HG03103 (cell line): ENCODE measurements around the gene TMEM132A.

Experiments used
- ATAC-seq: cut with Tn5 transposase; IDR thresholded peaks from one replicate; pipeline ENCODE4 v1.9.1; 2021; ENCODE audit warnings: low read depth; ENCODE audit not compliant: unreplicated experiment

TMEM132A gene

GRCh38 chr11:60934790-60935605 lies 10.7 kb downstream of the TMEM132A start:
- ATAC-seq = no peak

GRCh38 chr11:60935676-60936442 lies 11.6 kb downstream of the TMEM132A start:
- no peak for ATAC-seq

- no peak for ATAC-seq
These were observed 12.3 kb downstream of the TMEM132A start for GRCh38 chr11:60936467-60937143.

- ATAC-seq = no peak
These were observed 12.9 kb downstream of the TMEM132A start for GRCh38 chr11:60937144-60937527.

GRCh38 chr11:60937811-60938210 lies 13.6 kb downstream of the TMEM132A start:
- no peak for ATAC-seq

GRCh38 chr11:60938500-60938899 lies 14.2 kb downstream of the TMEM132A start:
- no peak for ATAC-seq

GRCh38 chr11:60939301-60939700 lies 15.0 kb downstream of the TMEM132A start:
- no peak for ATAC-seq

GRCh38 chr11:60939855-60940254 lies 15.6 kb downstream of the TMEM132A start:
- no peak for ATAC-seq

GRCh38 chr11:60941371-60942119 lies 17.3 kb downstream of the TMEM132A start:
- ATAC-seq = no peak

- ATAC-seq = no peak
These were observed 18.0 kb downstream of the TMEM132A start for GRCh38 chr11:60942219-60942618.

- ATAC-seq = no peak
These were observed 18.8 kb downstream of the TMEM132A start for GRCh38 chr11:60942970-60943565.

GRCh38 chr11:60944490-60945294 lies 20.4 kb downstream of the TMEM132A start:
- no peak for ATAC-seq

GRCh38 chr11:60945295-60945667 lies 21.0 kb downstream of the TMEM132A start:
- ATAC-seq = no peak

- ATAC-seq = no peak
These were observed 22.5 kb downstream of the TMEM132A start for GRCh38 chr11:60946601-60947264.

GRCh38 chr11:60947700-60948099 lies 23.4 kb downstream of the TMEM132A start:
- no peak for ATAC-seq

GRCh38 chr11:60948250-60948649 lies 24.0 kb downstream of the TMEM132A start:
- ATAC-seq = no peak

GRCh38 chr11:60950024-60950423 lies 25.8 kb downstream of the TMEM132A start:
- ATAC-seq = no peak

GRCh38 chr11:60950933-60951605 lies 26.8 kb downstream of the TMEM132A start:
- no peak for ATAC-seq

GRCh38 chr11:60951606-60951903 lies 27.3 kb downstream of the TMEM132A start:
- ATAC-seq = no peak
